Activated naive CD4-positive, alpha-beta T cell treated with anti-CD3 and anti-CD28 coated beads for 36 hours (primary cell): ENCODE data around the gene CYGB. TPM values are rescaled to one million over a fixed set of nuclear protein-coding genes. Genes with fewer than 3 reads are reported as not detected.
A peak's percentile ranks its signal among the peaks of the same experiment; 100 is the strongest.

Experiments used
- CTCF ChIA-PET: fragments of 350-600 bp; sonication (Branson Sonifier 250); formaldehyde crosslinking; loops from one replicate; lab custom pipeline; 2021; ENCODE audit warnings: antibody characterized with exemption; lab: Charles Lee
- DNase-seq: peaks from one replicate; pipeline ENCODE4 v3.0.0-alpha.2; 2020
- H3K27ac Mint-ChIP-seq: one replicate; pipeline ENCODE4 v1.8.0; 2021; ENCODE audit warnings: mild to moderate bottlenecking, mixed read lengths
- H3K27me3 Mint-ChIP-seq: one replicate; pipeline ENCODE4 v1.8.0; 2021; ENCODE audit warnings: low read depth, mixed read lengths
- H3K36me3 Mint-ChIP-seq: one replicate; pipeline ENCODE4 v1.8.0; 2021; ENCODE audit warnings: low read depth, mixed read lengths
- H3K4me1 Mint-ChIP-seq: one replicate; pipeline ENCODE4 v1.8.0; 2021; ENCODE audit warnings: low read depth, mixed read lengths
- H3K4me3 Mint-ChIP-seq: one replicate; pipeline ENCODE4 v1.8.0; 2021; ENCODE audit warnings: mild to moderate bottlenecking, moderate library complexity, mixed read lengths
- H3K9me3 Mint-ChIP-seq: one replicate; pipeline ENCODE4 v1.8.0; 2021; ENCODE audit warnings: mixed read lengths
- intact Hi-C: fragments of 100-400 bp; cut with micrococcal nuclease; formaldehyde crosslinking; loops from one replicate; pipeline ENCODE4 v1.15.1; 2023
- total RNA-seq, 2 experiments: library from RNA; stranded (reverse); gene quantifications; one replicate each; pipeline ENCODE4 v1.2.3, GENCODE V29; 2021

CYGB gene
- total RNA-seq, 2 experiments from 2014 or later: not detected

- intact Hi-C loops: loop anchor here (1.0 kb wide), 3 partner anchors 7 to 147 kb away; partner anchors contain the start of genes PRPSAP1 and UBE2O
- Mint-ChIP-seq H3K27me3 (no peaks in the 10 kb centered on the region), H3K27ac (no peak overlapping the region), H3K4me3 (peak overlapping the region; percentile 83), H3K9me3 (no peaks in the 10 kb centered on the region), H3K4me1 (peaks cover 30% of the 10 kb centered on the region), H3K36me3 (no peaks in the 10 kb centered on the region)
- DNase-seq: peak; percentile 19
- CTCF ChIA-PET: interaction anchor here (3.7 kb wide), 1 partner anchor 33 kb away, joined by 18 read pairs; the partner anchor contains the start of gene AANAT
These were observed 36.8 kb downstream of the CYGB start for GRCh38 chr17:76500747-76501017.

GRCh38 chr17:76500074-76500746, 37.3 kb downstream of the CYGB start:
- Mint-ChIP-seq H3K4me1 (peaks cover 31% of the 10 kb centered on the region), H3K9me3 (no peaks in the 10 kb centered on the region), H3K27ac (no peak overlapping the region), H3K4me3 (peak overlapping the region; percentile 83), H3K27me3 (no peaks in the 10 kb centered on the region), H3K36me3 (no peaks in the 10 kb centered on the region)
- CTCF ChIA-PET: no interaction called here
- intact Hi-C loops: no loop called here
- DNase-seq: peak; percentile 25

DNA sequence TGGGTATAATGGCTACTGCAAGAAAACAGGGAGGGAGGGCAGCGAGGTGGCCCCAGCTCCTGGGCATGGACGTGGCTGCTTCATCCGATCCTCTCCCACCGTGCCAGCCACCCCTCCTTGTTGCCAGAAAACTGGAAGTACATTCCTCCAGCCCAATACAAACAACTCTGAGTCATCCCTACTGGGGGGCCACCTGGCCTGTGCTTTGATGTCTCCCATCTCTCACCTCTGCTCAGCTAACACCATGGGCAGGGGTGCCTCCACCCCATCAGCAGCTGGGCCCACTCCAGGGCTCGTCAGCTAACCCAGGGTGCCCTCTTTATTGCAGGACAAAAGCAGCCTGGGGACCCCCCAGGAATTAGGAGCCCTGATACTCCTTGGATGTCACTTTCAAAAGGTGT, 38.2 kb downstream of the CYGB start:
- peaks cover 32% of the 10 kb centered on the region for H3K4me1 Mint-ChIP-seq
- no peak overlapping the region for H3K4me3 Mint-ChIP-seq

DNA sequence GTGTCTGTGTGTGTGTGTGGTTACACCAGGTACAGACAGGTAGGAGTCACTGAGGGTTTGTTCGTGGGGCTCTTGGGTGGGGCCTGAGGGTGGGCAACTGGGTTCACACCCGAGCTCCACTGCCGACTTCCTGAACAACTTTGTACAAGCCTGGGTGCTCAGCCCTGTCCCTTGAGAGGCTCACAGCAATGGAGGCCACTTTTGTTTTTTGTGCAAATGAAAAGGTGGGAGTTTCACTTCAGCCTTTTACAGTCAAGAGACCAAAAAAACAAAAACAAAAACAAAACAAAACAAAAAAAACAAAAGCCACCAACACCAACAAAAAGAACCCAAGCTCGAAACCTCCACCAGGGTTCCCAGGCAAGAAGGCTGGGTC, 38.6 kb downstream of the CYGB start:
- intact Hi-C loops: no loop called here
- Mint-ChIP-seq H3K27ac (no peak overlapping the region), H3K9me3 (no peaks in the 10 kb centered on the region), H3K4me3 (no peak overlapping the region), H3K4me1 (peaks cover 35% of the 10 kb centered on the region), H3K36me3 (no peaks in the 10 kb centered on the region), H3K27me3 (no peaks in the 10 kb centered on the region)
- CTCF ChIA-PET: interaction anchor here (0.7 to 1.9 kb wide), 3 partner anchors 8 to 37 kb away, joined by 3 to 6 read pairs (median 3); partner anchors contain the start of gene AANAT
- DNase-seq: no peak

More for the DNA sequence above, 38.2 kb downstream of the CYGB start:
- no peak for DNase-seq
- no peaks in the 10 kb centered on the region for H3K9me3 Mint-ChIP-seq
- no peaks in the 10 kb centered on the region for H3K27me3 Mint-ChIP-seq
- no peaks in the 10 kb centered on the region for H3K36me3 Mint-ChIP-seq
- intact Hi-C loops: no loop called here
- H3K27ac Mint-ChIP-seq: no peak overlapping the region
- CTCF ChIA-PET: interaction anchor here (0.9 kb wide), 1 partner anchor 37 kb away, joined by 3 read pairs; no protein-coding TSS in a partner anchor

DNA sequence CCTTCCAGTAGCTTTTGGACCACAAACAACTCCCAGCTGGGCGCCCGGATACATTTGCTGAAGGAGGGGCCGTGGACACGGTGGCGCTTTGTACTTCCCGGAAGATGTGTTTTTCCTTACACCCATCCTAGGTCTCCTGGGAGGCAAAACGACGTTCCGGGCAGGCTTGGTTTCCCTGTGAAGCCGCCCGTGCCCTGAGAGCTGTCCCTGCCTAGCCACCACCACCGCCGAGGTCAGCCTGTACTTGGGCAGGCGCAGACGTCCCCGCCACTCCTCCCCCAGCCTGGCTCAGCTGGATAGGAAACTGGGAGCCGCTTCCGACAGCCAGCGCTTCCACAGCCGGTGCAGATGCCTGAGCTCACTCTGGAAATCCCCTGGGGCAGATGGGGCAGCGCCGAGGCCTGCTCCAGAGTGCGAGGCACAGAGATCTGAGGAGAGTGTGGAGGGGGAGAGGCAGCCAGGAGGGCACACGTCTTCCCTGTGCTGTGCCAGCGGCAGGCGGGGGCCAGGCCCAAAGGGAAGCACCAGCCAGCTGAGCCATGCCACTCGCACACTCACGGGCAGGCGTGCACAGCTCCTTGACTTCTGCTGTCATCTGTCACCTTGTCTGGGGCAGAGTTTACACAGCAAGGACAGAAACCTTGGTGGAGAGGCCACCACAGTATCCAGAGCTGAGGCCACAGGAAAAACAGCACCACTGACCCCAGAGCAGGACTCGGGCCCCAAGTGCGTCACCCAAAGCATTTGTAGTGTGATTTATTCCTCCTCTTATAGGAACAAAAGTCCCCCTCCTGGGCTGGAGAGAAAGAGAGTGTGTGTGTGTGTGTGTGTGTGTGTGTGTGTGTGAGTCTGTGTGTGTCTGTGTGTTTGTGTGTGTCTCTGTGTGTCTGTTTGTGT, 39.3 kb downstream of the CYGB start:
- Mint-ChIP-seq H3K27ac (no peak overlapping the region), H3K27me3 (no peaks in the 10 kb centered on the region), H3K4me1 (peaks cover 42% of the 10 kb centered on the region), H3K36me3 (no peaks in the 10 kb centered on the region), H3K4me3 (no peak overlapping the region), H3K9me3 (no peaks in the 10 kb centered on the region)
- intact Hi-C loops: no loop called here
- no peak for DNase-seq
- CTCF ChIA-PET: interaction anchor here (0.5 to 1.9 kb wide), 4 partner anchors 8 to 47 kb away, joined by 3 to 6 read pairs (median 3); partner anchors contain the start of gene AANAT

DNA sequence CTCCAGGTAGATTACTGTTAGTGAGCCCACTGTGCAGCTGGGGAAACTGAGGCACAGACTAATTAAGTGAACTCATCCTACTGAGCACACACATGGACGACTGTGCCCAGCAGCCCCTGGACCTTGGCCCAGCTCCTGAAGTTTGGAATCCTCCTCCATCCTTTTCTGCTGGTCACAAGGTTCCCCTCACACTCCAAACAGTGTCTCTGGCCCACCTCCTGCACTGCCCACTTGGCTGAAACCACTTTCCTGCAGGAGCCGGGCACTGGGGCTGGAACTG, 39.9 kb downstream of the CYGB start:
- Mint-ChIP-seq H3K9me3 (no peaks in the 10 kb centered on the region), H3K4me1 (peaks cover 47% of the 10 kb centered on the region), H3K36me3 (no peaks in the 10 kb centered on the region), H3K27me3 (no peaks in the 10 kb centered on the region), H3K4me3 (no peak overlapping the region), H3K27ac (no peak overlapping the region)
- no peak for DNase-seq
- intact Hi-C loops: no loop called here
- CTCF ChIA-PET: interaction anchor here (0.5 to 1.9 kb wide), 3 partner anchors 31 to 48 kb away, joined by 3 to 6 read pairs (median 3); partner anchors contain the start of gene AANAT

DNA sequence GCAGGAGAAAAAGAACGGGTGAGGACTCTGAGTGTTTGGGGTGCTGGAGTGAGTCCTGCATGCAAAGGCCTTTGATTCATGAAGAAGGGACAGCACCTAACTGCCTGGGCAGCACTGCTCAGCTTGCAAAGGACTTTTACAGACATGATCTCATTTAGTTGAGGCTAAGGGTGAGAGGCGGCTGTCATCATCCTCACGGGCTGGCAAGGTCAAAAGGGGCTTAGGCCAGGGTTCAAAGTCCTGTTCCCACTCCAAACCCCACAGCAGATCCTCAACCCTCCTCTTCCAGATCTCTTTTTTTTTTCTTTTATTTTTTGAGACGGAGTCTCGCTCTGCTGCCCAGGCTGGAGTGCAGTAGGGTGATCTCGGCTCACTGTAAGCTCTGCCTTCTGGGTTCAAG, 41.0 kb downstream of the CYGB start:
- intact Hi-C loops: no loop called here
- no peak for DNase-seq
- Mint-ChIP-seq H3K27ac (no peak overlapping the region), H3K27me3 (no peaks in the 10 kb centered on the region), H3K4me1 (peaks cover 53% of the 10 kb centered on the region), H3K36me3 (no peaks in the 10 kb centered on the region), H3K9me3 (no peaks in the 10 kb centered on the region), H3K4me3 (no peak overlapping the region)
- CTCF ChIA-PET: interaction anchor here (0.7 to 1.1 kb wide), 2 partner anchors 29 to 43 kb away, joined by 3 to 8 read pairs; partner anchors contain the start of genes AANAT and UBE2O

DNA sequence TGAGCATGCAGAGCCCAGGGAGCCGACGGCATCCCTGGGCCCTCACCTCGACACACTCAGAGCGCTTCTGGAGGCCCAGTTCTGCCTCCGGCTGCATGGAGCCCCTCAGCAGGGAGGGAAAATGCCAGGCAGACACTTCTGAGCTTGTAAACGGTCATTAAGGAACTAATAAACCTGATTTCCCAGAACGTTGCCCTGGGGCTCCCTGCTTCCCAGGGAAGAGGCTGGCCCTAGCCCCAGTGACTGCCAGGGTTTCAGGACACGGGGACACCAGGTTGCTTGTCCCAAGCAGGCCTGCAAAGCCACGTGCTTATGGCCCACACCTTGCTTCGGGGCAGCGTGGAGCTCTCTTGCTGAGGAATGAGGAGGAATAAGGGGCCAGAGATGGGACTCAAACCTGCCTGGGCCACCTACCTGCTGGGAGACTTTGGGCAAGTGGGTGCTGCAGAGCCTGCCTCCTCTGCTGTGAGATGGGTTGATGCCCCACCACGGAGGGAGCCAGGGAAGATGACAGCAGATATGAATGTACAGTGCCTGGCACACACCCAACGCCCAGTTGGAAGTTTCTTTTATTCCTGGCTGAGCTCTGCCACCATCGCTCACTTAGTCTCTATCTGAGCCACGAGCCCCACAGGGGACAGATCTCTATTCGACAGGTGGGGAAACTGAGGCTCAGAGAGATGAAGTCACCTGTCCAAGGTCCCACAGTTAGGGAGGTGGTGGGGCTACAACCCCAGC, 41.7 kb downstream of the CYGB start:
- Mint-ChIP-seq H3K27me3 (no peaks in the 10 kb centered on the region), H3K4me1 (peaks cover 52% of the 10 kb centered on the region), H3K36me3 (no peaks in the 10 kb centered on the region), H3K9me3 (no peaks in the 10 kb centered on the region), H3K4me3 (no peak overlapping the region), H3K27ac (no peak overlapping the region)
- CTCF ChIA-PET: interaction anchor here (1.1 kb wide), 1 partner anchor 29 kb away, joined by 8 read pairs; the partner anchor contains the start of gene AANAT
- DNase-seq: no peak
- intact Hi-C loops: no loop called here

- H3K4me1 Mint-ChIP-seq: peaks cover 34% of the 10 kb centered on the region
- peak; percentile 40 for DNase-seq
- no peaks in the 10 kb centered on the region for H3K9me3 Mint-ChIP-seq
- intact Hi-C loops: loop anchor here (1.0 kb wide), 1 partner anchor 8 kb away; the partner anchor contains the start of gene RHBDF2
- CTCF ChIA-PET: interaction anchor here (1.2 to 2.1 kb wide), 7 partner anchors 8 to 131 kb away, joined by 3 to 11 read pairs (median 5); partner anchors contain the start of genes AANAT and RHBDF2
- peak overlapping the region; percentile 77 for H3K27ac Mint-ChIP-seq
- no peaks in the 10 kb centered on the region for H3K36me3 Mint-ChIP-seq
- H3K27me3 Mint-ChIP-seq: no peaks in the 10 kb centered on the region
- H3K4me3 Mint-ChIP-seq: peak overlapping the region; percentile 58
These were observed 43.9 kb downstream of the CYGB start for GRCh38 chr17:76493505-76494167.

GRCh38 chr17:76492989-76493501, 44.5 kb downstream of the CYGB start:
- intact Hi-C loops: loop anchor here (1.0 kb wide), 1 partner anchor 8 kb away; the partner anchor contains the start of gene RHBDF2
- CTCF ChIA-PET: interaction anchor here (0.9 to 2.1 kb wide), 8 partner anchors 9 to 131 kb away, joined by 3 to 11 read pairs (median 5); partner anchors contain the start of genes AANAT and RHBDF2
- Mint-ChIP-seq H3K27ac (peak overlapping the region; percentile 77), H3K27me3 (no peaks in the 10 kb centered on the region), H3K36me3 (no peaks in the 10 kb centered on the region), H3K4me3 (peak overlapping the region; percentile 58), H3K9me3 (no peaks in the 10 kb centered on the region), H3K4me1 (peaks cover 31% of the 10 kb centered on the region)
- peak; percentile 83 for DNase-seq
